ENCODE measurements around the gene HSD17B1. TPM values are rescaled to one million over a fixed set of nuclear protein-coding genes. Genes with fewer than 3 reads are reported as not detected.
"Not testable (repeated sequence)": the region's sequence is repeated elsewhere in the genome, so short reads cannot be mapped to it uniquely, and the experiment has no call there.

Gene HSD17B1, protein sequence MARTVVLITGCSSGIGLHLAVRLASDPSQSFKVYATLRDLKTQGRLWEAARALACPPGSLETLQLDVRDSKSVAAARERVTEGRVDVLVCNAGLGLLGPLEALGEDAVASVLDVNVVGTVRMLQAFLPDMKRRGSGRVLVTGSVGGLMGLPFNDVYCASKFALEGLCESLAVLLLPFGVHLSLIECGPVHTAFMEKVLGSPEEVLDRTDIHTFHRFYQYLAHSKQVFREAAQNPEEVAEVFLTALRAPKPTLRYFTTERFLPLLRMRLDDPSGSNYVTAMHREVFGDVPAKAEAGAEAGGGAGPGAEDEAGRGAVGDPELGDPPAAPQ
- 1.2 and 1.4 TPM in 2 replicates for total RNA-seq
- long read RNA-seq: 0 reads

DNA sequence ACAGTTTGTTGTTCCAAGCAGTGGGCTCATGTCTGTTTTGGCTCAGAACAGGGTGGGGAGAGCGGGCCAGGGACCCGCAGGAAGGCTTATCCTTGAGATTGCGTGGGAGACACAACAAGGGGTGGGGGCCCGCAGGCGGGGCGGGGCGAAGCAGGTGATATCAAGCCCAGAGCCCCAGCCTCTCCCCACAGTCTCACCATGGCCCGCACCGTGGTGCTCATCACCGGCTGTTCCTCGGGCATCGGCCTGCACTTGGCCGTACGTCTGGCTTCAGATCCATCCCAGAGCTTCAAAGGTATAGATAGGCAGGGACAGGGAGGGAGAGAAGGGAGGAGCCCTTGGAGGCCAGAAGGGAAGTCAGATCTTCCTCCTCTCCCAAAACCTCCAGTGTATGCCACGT lies at the start of gene HSD17B1:
TSS of gene HSD17B1 (plus strand) at position 188 of the 400 bp plus-strand sequence. CDS start at position 199, 11 bp downstream.
- H3K27ac Mint-ChIP-seq (ENCODE audit: unreplicated experiment): peak within 1 kb of the TSS; percentile 54
- DNase-seq (ENCODE audit: extremely low spot score, unreplicated experiment); H3K36me3 Mint-ChIP-seq (ENCODE audit: unreplicated experiment); H3K27me3 Mint-ChIP-seq (ENCODE audit: unreplicated experiment); H3K9me3 Mint-ChIP-seq (ENCODE audit: unreplicated experiment): not testable (repeated sequence)
- H3K4me1 Mint-ChIP-seq (ENCODE audit: unreplicated experiment): peaks cover 24% of the 10 kb centered on the region
- peak within 1 kb of the TSS; percentile 91 for H3K4me3 Mint-ChIP-seq (ENCODE audit: unreplicated experiment)

DNA sequence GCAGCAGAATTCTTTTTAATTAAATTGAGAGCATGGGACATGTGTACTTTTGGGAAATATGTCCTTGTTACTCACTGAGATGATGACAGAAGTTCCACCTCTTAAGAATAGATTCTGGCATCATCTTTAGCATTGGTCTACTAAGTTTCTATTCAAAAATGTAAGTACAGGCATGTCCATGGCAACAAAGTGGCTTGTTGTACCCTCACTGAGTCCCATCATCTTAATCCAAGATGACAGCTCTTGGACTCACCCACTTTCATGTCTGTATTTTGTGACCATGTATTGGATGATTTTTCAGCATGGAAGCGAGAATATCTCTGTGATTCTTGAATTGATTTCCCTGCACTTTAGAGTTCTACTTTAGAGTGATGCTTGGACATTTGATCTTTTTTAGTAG lies 49.8 kb upstream of the HSD17B1 start:
- Mint-ChIP-seq H3K4me3 (ENCODE audit: unreplicated experiment) (no peak overlapping the region), H3K36me3 (ENCODE audit: unreplicated experiment) (peaks cover 41% of the 10 kb centered on the region), H3K27me3 (ENCODE audit: unreplicated experiment) (no peaks in the 10 kb centered on the region), H3K27ac (ENCODE audit: unreplicated experiment) (peak overlapping the region; percentile 45), H3K9me3 (ENCODE audit: unreplicated experiment) (no peaks in the 10 kb centered on the region), H3K4me1 (ENCODE audit: unreplicated experiment) (peaks cover 6% of the 10 kb centered on the region)
- DNase-seq (ENCODE audit: extremely low spot score, unreplicated experiment): no peak
- TF ChIP-seq, protein P1, sequence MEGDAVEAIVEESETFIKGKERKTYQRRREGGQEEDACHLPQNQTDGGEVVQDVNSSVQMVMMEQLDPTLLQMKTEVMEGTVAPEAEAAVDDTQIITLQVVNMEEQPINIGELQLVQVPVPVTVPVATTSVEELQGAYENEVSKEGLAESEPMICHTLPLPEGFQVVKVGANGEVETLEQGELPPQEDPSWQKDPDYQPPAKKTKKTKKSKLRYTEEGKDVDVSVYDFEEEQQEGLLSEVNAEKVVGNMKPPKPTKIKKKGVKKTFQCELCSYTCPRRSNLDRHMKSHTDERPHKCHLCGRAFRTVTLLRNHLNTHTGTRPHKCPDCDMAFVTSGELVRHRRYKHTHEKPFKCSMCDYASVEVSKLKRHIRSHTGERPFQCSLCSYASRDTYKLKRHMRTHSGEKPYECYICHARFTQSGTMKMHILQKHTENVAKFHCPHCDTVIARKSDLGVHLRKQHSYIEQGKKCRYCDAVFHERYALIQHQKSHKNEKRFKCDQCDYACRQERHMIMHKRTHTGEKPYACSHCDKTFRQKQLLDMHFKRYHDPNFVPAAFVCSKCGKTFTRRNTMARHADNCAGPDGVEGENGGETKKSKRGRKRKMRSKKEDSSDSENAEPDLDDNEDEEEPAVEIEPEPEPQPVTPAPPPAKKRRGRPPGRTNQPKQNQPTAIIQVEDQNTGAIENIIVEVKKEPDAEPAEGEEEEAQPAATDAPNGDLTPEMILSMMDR (IDR thresholded peaks at IDR 0.05): no peak

DNA sequence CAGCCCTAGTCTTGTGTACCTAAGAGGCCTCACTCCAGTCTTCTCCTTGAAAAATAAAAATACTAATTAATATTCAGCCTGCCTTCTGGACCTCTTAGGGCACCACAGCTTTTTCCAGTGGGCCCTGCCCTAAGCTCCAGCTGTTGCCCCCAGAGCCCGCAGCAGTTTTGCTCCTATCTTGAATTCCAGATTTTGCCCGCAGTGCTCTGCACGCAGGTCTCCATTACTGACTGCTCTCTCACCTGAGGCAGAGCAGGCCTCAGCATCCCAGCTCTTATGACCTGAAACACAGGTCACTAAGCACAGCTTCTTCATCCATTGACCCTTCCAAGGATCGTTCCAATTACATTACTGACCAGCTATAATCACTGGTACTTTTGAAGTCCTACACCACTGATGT lies 45.1 kb upstream of the HSD17B1 start:
- H3K36me3 Mint-ChIP-seq (ENCODE audit: unreplicated experiment): peaks cover 43% of the 10 kb centered on the region
- no peak for DNase-seq (ENCODE audit: extremely low spot score, unreplicated experiment)
- no peaks in the 10 kb centered on the region for H3K9me3 Mint-ChIP-seq (ENCODE audit: unreplicated experiment)
- TF ChIP-seq, protein P1 (IDR thresholded peaks at IDR 0.05): no peak
- H3K27ac Mint-ChIP-seq (ENCODE audit: unreplicated experiment): no peak overlapping the region
- peaks cover 13% of the 10 kb centered on the region for H3K4me1 Mint-ChIP-seq (ENCODE audit: unreplicated experiment)
- H3K4me3 Mint-ChIP-seq (ENCODE audit: unreplicated experiment): no peak overlapping the region
- no peaks in the 10 kb centered on the region for H3K27me3 Mint-ChIP-seq (ENCODE audit: unreplicated experiment)

DNA sequence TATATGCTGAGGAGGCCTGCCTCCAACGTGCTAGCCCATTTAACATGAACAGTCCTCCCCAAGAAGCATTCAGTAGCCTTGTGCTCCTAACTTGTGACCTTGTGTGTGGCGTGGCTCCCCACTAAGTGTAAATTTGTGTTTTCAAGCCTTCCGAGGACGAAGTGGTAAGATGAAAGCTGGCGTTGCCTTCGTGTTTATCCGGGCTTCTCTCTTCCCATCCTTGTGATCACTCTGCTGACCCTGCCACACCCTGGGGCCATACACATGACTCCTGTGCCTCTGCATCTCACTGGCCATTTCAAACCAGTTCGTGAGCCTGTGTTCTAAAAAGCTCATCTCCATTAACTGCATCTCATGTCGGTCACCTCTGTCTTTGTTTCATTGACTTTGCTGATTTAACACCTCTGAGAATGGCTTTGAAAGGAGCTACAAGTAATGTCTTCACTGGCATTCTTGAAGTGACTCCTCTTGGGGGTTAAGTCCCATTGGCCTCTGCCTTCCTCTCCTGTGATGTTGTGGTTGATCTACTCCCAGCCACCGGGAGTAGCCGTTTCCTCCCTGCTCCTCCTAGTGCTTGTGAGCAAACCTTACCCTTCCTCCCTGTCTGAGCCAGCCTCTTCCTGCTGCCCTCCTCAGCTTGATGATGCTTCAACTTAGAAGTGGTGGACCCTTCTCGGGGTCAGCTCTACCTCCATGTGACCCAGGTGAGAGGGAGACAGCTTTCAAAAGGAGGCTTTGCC lies 44.1 kb upstream of the HSD17B1 start:
- DNase-seq (ENCODE audit: extremely low spot score, unreplicated experiment): no peak
- Mint-ChIP-seq H3K36me3 (ENCODE audit: unreplicated experiment) (peaks cover 36% of the 10 kb centered on the region), H3K4me3 (ENCODE audit: unreplicated experiment) (no peak overlapping the region), H3K9me3 (ENCODE audit: unreplicated experiment) (no peaks in the 10 kb centered on the region), H3K27me3 (ENCODE audit: unreplicated experiment) (no peaks in the 10 kb centered on the region), H3K4me1 (ENCODE audit: unreplicated experiment) (peaks cover 18% of the 10 kb centered on the region), H3K27ac (ENCODE audit: unreplicated experiment) (no peak overlapping the region)
- TF ChIP-seq, protein P1 (IDR thresholded peaks at IDR 0.05): no peak

DNA sequence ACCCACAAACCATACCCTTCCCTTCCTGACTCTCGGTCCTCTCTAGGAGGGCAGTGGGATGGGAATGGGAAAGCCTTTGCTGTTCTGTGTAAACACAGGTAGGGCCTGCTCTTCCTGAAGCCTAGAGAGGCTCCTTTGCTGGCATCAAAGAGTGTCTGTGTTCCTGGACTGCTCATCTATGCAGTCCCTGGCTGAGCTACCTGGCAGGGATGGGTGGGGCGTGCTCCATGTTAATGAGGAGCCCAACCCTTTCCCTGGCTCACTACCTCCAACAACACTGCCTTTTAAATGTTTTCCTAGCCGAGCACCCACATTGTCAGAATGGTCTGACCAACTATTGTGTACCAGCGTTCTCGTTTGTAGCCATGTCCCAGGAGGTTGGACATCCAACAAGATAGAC lies 43.3 kb upstream of the HSD17B1 start:
- Mint-ChIP-seq H3K27ac (ENCODE audit: unreplicated experiment) (no peak overlapping the region), H3K36me3 (ENCODE audit: unreplicated experiment) (peaks cover 30% of the 10 kb centered on the region), H3K27me3 (ENCODE audit: unreplicated experiment) (no peaks in the 10 kb centered on the region), H3K9me3 (ENCODE audit: unreplicated experiment) (no peaks in the 10 kb centered on the region), H3K4me1 (ENCODE audit: unreplicated experiment) (peaks cover 18% of the 10 kb centered on the region), H3K4me3 (ENCODE audit: unreplicated experiment) (no peak overlapping the region)
- TF ChIP-seq, protein P1 (IDR thresholded peaks at IDR 0.05): no peak
- DNase-seq (ENCODE audit: extremely low spot score, unreplicated experiment): no peak
